ENCODE measurements around the gene TYR. TPM values are rescaled to one million over a fixed set of nuclear protein-coding genes. Genes with fewer than 3 reads are reported as not detected.

TYR gene
- total RNA-seq, 1 donor from 2014 or later = not detected

GRCh38 chr11:89182773-89183518 lies 5.3 kb downstream of the TYR start:
- H3K36me3 Mint-ChIP-seq (ENCODE audit: insufficient read depth) = no peaks in the 10 kb centered on the region
- no peak overlapping the region for H3K4me3 Mint-ChIP-seq (ENCODE audit: low read depth)
- H3K9me3 Mint-ChIP-seq (ENCODE audit: low read depth) = no peaks in the 10 kb centered on the region
- no peak for DNase-seq (ENCODE audit: low spot score, unreplicated experiment)
- H3K27ac Mint-ChIP-seq = no peak overlapping the region
- TF ChIP-seq CTCF (IDR thresholded peaks at IDR 0.05; ENCODE audit: unreplicated experiment) = no peak
- H3K4me1 Mint-ChIP-seq (ENCODE audit: low read depth) = no peaks in the 10 kb centered on the region
- no peaks in the 10 kb centered on the region for H3K27me3 Mint-ChIP-seq

- no peak overlapping the region for H3K27ac Mint-ChIP-seq
- H3K36me3 Mint-ChIP-seq (ENCODE audit: insufficient read depth) = no peaks in the 10 kb centered on the region
- no peaks in the 10 kb centered on the region for H3K27me3 Mint-ChIP-seq
- no peaks in the 10 kb centered on the region for H3K4me1 Mint-ChIP-seq (ENCODE audit: low read depth)
- DNase-seq (ENCODE audit: low spot score, unreplicated experiment) = no peak
- H3K4me3 Mint-ChIP-seq (ENCODE audit: low read depth) = no peak overlapping the region
- no peak for TF ChIP-seq CTCF (IDR thresholded peaks at IDR 0.05; ENCODE audit: unreplicated experiment)
- H3K9me3 Mint-ChIP-seq (ENCODE audit: low read depth) = no peaks in the 10 kb centered on the region
These were observed 6.3 kb downstream of the TYR start for GRCh38 chr11:89184021-89184420.

- no peak for TF ChIP-seq CTCF (IDR thresholded peaks at IDR 0.05; ENCODE audit: unreplicated experiment)
- peaks cover 12% of the 10 kb centered on the region for H3K4me1 Mint-ChIP-seq (ENCODE audit: low read depth)
These were observed 12.1 kb downstream of the TYR start for GRCh38 chr11:89189776-89190175.

GRCh38 chr11:89201138-89201537 lies 23.5 kb downstream of the TYR start:
- DNase-seq (ENCODE audit: low spot score, unreplicated experiment) = no peak
- peaks cover under 1% of the 10 kb centered on the region for H3K4me1 Mint-ChIP-seq (ENCODE audit: low read depth)
- H3K27me3 Mint-ChIP-seq = no peaks in the 10 kb centered on the region
- H3K27ac Mint-ChIP-seq = no peak overlapping the region
- no peak overlapping the region for H3K4me3 Mint-ChIP-seq (ENCODE audit: low read depth)
- H3K36me3 Mint-ChIP-seq (ENCODE audit: insufficient read depth) = no peaks in the 10 kb centered on the region
- H3K9me3 Mint-ChIP-seq (ENCODE audit: low read depth) = no peaks in the 10 kb centered on the region
- no peak for TF ChIP-seq CTCF (IDR thresholded peaks at IDR 0.05; ENCODE audit: unreplicated experiment)

More at GRCh38 chr11:89189776-89190175, 12.1 kb downstream of the TYR start:
- no peak overlapping the region for H3K4me3 Mint-ChIP-seq (ENCODE audit: low read depth)
- DNase-seq (ENCODE audit: low spot score, unreplicated experiment) = no peak
- H3K27ac Mint-ChIP-seq = no peak overlapping the region
- no peaks in the 10 kb centered on the region for H3K27me3 Mint-ChIP-seq
- no peaks in the 10 kb centered on the region for H3K9me3 Mint-ChIP-seq (ENCODE audit: low read depth)
- no peaks in the 10 kb centered on the region for H3K36me3 Mint-ChIP-seq (ENCODE audit: insufficient read depth)

- H3K4me3 Mint-ChIP-seq (ENCODE audit: low read depth) = no peak overlapping the region
- no peaks in the 10 kb centered on the region for H3K36me3 Mint-ChIP-seq (ENCODE audit: insufficient read depth)
These were observed 26.1 kb downstream of the TYR start for GRCh38 chr11:89203814-89204213.

More at GRCh38 chr11:89203814-89204213, 26.1 kb downstream of the TYR start:
- TF ChIP-seq CTCF (IDR thresholded peaks at IDR 0.05; ENCODE audit: unreplicated experiment) = no peak
- H3K27me3 Mint-ChIP-seq = no peaks in the 10 kb centered on the region
- no peak overlapping the region for H3K27ac Mint-ChIP-seq
- no peaks in the 10 kb centered on the region for H3K4me1 Mint-ChIP-seq (ENCODE audit: low read depth)
- no peaks in the 10 kb centered on the region for H3K9me3 Mint-ChIP-seq (ENCODE audit: low read depth)
- no peak for DNase-seq (ENCODE audit: low spot score, unreplicated experiment)

Measured in progenitor cell of endocrine pancreas (in vitro differentiated cells).